Fibroblast of the aortic adventitia (primary cell): ENCODE results near the gene STK24. TPM values are rescaled to one million over a fixed set of nuclear protein-coding genes. Genes with fewer than 3 reads are reported as not detected.

Source experiments
- DNase-seq: peaks from one replicate; pipeline ENCODE4 v3.0.0-alpha.2; 2010; ENCODE audit warnings: low read depth
- H3K4me3 ChIP-seq: 2 replicates; pipeline ENCODE4 v1.5.1; 2011; ENCODE audit warnings: low read depth, mild to moderate bottlenecking, control low read depth, low read length, moderate library complexity
- CTCF ChIP-seq: IDR thresholded peaks from 2 replicates; pipeline ENCODE4 v1.5.1; 2011; ENCODE audit warnings: mild to moderate bottlenecking, low read length, control low read depth, inconsistent platforms; ENCODE audit not compliant: insufficient read depth
- total RNA-seq: library from RNA; depleted of rRNA; stranded (reverse); fragments of >200 nt; gene quantifications from 2 replicates; pipeline ENCODE4 v1.2.3, GENCODE V29; 2012; ENCODE audit warnings: low replicate concordance

The STK24 gene
- total RNA-seq, 1 donor = 64.0 TPM

- no peak for DNase-seq
- no peak for TF ChIP-seq CTCF
- no peak overlapping the region for H3K4me3 ChIP-seq
Measured at GRCh38 chr13:98526182-98526512, 50.8 kb downstream of the STK24 start.

- H3K4me3 ChIP-seq = no peak overlapping the region
- DNase-seq = no peak
- no peak for TF ChIP-seq CTCF
Measured at GRCh38 chr13:98525456-98526181, 51.3 kb downstream of the STK24 start.

GRCh38 chr13:98524793-98525192, 52.1 kb downstream of the STK24 start:
- no peak for DNase-seq
- no peak overlapping the region for H3K4me3 ChIP-seq
- no peak for TF ChIP-seq CTCF

- TF ChIP-seq CTCF = no peak
- H3K4me3 ChIP-seq = no peak overlapping the region
Measured at GRCh38 chr13:98524391-98524790, 52.5 kb downstream of the STK24 start.

GRCh38 chr13:98523455-98524102, 53.3 kb downstream of the STK24 start:
- no peak for TF ChIP-seq CTCF
- no peak for DNase-seq
- H3K4me3 ChIP-seq = no peak overlapping the region

More at GRCh38 chr13:98524391-98524790, 52.5 kb downstream of the STK24 start:
- no peak for DNase-seq

GRCh38 chr13:98522371-98522770, 54.5 kb downstream of the STK24 start:
- no peak for TF ChIP-seq CTCF
- H3K4me3 ChIP-seq = no peak overlapping the region
- DNase-seq = no peak
